OCI-M2 (cell line): ENCODE measurements around the gene SYNE1.

ENCODE experiments used
- DNase-seq: peaks from one replicate; lab custom pipeline; 2025; ENCODE audit not compliant: unreplicated experiment; lab: John Stamatoyannopoulos, UW

The SYNE1 gene

DNA sequence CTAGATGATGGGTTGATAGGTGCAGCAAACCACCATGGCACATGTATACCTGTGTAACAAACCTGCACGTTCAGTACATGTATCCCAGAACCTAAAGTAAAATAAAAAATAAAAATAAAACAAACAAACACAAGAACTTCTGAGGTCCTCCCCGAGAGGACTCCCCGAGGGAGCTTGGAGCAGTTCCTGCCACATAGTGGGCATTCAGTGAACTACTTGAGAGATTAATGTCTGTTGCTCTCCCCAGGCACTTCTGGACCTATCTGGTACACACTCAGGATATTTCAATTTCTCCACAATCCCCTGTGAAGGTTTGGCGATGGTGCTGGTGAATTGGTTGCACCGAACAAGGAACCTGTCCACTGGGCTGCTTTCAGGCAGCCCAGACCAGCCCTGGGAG, 518.5 kb downstream of the SYNE1 start:
- no peak for DNase-seq

DNA sequence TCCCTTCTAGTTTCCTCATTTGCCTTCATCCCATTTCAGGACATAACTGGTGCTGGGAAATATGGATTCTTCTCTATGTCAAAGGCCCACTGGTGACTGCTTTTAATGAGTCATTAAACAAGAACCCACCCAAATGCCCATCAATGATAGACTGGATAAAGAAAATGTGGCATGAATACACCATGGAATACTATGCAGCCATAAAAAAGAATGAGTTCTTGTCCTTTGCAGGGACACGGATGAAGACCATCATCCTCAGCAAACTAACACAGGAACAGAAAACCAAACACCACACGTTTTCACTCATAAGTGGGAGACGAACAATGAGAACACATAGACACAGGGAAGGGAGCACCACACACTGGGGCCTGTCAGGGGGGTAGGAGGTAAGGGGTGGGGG, 518.9 kb downstream of the SYNE1 start:
- DNase-seq = no peak

DNA sequence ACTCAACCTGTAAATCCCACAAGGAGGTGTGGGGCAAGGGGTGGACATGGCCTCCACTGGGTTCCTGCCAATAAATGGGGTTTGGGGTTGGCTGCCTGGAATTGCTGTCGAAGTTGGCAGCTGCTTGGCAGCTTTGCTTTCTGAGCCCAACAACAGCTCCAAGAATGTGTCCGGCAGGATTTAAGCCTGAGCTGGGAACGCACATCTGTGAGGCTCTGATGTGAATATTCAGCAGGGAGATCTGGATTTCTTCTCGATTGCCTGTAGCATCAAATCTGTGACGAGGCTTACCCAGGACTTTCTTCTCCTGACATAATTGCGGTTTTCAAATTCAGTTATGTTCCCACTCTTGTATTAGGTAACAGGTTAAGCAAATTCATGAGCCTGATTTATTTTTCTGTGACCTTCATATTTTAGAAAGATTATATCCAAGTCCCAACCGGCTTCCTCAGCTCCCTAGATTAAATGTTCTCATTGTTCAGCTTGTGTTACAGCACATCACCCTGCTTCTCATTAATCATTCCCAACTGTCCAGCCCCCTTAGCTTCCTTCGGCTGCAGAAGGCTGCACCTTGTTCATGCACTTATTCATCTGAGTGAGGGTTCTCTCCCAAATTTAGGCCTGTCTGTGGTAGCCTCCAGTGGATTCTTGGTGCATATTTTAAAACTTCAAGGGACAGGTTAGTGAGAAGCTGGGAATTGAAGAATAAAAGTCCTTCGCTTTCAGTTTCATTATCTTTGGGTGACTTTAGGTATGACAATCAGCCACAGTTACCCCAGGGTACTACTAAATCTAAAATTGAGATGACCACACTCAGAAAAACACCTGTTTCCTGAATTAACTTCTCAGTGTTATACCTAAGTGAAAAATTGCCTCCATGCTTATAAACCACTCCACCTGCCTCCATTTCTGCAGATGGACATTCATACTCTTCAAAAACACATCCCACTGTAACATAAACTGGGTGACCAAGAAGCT, 519.7 kb downstream of the SYNE1 start:
- no peak for DNase-seq

DNA sequence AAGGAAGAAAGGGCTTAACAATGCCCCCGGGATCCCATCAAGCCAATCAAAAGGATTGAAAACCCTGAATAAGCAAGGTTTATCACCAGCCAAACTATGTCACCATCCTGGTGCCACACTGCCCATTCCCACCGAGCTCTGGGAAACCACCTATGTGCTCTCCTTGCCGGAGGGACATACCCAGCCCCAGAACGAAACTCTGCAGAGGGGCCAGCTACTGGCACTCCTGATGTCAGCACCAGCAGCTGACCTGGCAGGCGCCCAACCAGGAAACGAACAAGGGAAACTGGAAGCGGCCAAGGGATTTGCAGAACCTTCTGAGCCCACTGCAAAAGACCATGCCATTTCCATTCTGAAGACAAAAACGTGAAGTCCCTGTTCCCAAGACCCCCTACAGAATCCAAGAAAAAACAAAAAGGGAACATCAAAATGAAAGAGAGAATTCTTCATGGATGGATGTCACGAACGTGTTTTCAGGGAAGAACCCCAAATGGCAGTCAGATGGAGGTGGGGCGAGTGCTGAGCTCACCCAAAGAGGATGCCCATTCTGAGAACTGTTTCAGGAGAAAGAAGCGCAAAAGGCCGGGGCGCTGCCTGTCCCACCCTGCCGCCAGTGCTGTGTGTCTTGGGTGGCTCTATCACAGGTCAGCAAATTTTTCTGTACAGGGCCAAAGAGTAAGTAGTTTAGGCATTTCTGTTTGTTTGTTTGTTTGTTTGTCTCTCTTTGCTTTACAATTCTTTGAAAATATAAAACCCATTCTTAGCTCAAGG, 524.5 kb downstream of the SYNE1 start:
- no peak for DNase-seq

DNA sequence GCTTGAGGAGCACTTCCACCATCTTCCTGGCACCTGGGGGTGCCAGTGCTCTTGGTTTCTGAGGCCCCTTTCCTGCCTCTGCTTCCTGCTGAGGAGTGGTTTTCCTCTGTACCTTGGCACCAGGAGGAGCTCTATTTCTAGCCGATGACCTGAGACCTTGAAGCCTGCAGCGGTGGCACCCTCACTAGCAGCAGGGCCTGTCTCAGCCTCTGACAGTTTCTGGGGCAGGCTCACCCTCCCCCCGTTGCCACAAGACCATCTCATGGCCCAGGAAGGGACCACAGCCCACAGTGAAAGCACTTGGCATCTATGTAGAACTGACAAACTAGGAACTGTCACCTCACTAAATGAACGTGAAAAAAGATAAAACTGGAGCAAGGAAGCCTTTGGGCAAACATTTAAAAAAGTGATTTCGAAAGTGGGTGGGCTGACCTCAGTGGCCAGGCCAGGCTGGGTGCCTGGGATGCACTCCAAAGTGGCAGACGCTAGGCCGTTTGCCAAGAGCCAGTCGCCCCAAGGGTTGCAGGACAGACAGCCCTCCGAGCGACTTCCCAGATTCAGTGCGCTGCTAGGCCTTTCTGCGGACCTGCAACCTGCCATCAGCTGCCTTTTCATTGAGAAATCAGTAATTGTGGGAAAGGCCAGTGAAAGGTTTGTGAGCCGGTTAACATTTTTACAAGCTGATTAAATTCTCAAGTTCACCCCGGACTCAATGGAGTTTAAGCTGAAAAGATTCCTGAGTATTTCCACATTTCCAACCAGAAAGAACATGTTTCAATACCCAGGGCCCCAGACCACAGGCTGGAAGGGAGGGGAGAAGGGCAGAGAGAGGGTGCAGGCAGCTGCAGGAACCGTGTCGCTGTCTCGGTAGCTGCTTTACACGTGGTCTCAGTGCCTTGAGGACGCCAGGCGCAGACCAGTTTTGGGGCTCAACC, 526.0 kb downstream of the SYNE1 start:
- DNase-seq = no peak

DNA sequence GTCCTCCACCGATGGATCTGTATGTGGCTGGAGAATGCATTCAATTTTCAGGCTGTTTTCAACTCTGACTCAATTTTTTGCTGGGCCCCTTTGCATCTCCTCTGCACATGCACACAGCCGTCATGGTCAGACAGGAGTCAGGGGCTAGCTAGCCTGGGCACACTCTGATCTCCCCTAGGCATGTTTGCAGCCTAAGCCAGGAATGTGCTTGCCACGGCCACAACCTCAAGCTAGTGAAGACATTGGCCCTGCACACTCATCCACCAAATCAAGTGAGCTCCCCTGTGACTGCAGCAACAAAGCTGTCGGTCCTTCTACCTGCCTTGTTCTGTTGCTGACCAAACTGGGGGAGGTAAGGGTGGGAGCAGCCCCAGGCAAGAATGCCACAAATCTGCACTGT, 529.2 kb downstream of the SYNE1 start:
- no peak for DNase-seq

DNA sequence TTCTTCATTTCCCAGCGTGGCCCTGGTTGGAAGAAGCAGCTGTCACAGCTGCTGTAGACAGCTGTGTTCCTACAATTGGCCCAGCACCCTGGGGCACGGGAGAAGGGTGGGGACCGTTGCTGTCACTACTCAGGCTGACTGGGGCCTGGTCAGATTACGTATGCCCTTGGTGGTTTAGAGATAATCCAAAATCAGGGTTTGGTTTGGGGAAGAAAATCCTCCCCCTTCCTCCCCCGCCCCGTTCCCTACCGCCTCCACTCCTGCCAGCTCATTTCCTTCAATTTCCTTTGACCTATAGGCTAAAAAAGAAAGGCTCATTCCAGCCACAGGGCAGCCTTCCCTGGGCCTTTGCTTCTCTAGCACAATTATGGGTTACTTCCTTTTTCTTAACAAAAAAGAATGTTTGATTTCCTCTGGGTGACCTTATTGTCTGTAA, 537.0 kb downstream of the SYNE1 start:
- no peak for DNase-seq

DNA sequence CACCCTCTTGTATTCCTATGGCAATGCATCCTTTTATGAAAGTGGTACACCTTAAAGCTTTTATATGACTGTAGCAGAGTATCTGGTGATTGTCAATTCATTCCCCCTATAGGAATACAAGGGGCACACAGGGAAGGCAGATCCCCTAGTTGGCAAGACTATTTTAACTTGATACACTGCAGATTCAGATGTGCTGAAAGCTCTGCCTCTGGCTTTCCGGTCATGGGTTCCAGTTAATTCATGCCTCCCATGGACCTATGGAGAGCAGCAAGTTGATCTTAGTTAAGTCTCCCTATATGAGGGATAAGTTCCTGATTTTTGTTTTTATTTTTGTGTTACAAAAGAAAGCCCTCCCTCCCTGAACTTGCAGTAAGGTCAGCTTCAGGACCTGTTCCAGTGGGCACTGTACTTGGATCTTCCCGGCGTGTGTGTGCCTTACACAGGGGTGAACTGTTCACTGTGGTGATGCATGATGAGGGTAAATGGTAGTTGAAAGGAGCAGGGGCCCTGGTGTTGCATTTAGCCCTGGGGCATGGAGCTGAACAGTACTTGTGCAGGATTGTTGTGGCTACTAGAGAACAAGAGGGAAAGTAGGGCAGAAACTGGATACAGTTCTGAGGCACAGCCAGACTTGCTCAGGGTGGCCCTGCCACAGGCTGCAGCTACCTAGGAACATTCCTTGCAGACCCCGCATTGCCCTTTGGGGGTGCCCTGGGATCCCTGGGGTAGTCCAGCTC, 537.5 kb downstream of the SYNE1 start:
- DNase-seq = no peak

DNA sequence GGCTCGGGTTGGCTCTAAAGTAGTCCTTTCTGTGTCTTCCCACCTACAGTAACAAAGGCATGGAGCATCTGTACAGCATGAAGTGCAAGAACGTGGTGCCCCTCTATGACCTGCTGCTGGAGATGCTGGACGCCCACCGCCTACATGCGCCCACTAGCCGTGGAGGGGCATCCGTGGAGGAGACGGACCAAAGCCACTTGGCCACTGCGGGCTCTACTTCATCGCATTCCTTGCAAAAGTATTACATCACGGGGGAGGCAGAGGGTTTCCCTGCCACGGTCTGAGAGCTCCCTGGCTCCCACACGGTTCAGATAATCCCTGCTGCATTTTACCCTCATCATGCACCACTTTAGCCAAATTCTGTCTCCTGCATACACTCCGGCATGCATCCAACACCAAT, 538.5 kb downstream of the SYNE1 start:
- DNase-seq = no peak

DNA sequence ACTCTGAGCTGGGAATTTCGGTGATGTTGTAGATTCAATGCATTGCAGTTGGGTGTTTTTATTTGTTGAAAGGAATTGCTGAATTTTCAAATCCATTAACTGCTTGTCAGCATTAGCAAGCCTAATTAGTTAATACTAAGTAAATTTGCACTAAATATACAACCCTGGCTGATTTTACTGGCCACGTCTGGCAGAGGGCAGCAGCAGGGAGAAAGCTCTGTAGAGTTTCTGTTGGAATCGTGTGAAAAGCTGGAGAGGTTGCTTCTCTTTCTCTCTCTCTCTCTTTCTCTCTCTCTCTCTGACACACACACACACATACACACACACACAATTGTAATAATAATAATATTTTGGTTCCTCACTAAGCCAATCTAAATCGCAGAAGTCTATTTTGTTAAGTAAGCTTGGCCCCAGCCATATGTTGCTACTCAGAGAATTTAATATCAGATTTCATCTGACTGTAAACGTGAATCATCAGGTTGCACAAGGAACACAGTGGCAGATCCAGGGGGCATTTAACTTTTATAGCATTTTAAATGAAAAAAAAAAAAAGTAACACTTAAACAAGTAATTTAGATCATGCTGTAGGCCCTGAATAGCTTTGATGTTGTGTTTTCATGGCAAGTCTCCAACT, 540.2 kb downstream of the SYNE1 start:
- no peak for DNase-seq

DNA sequence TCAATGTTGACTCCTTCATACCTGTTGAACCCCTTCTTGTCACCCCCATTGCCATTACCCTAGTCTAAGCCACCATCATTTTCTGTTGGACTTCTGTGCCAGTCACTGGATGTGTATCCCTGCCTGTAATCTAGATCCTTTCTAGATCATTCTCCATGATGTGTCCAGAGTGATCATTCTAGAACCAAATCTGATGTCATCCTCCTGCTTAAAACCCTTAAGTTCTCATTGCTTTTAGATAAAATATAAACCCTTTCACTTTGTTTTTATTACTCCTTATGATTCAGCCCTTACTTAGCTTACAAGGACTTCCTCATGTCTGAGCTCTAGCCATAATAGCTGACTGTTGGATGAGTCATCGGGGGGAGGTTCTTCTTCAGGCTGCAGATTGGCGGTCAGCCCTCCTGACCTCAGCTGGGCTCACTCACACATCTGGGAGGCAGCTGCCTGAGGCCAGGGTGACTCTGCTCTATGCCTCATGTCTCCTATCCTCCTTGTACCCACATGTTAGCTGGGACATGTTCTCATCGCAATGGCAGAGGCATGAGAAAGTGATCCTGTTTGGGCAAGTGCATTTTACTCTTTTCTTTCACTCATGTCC, 542.1 kb downstream of the SYNE1 start:
- peak; percentile 13 for DNase-seq

DNA sequence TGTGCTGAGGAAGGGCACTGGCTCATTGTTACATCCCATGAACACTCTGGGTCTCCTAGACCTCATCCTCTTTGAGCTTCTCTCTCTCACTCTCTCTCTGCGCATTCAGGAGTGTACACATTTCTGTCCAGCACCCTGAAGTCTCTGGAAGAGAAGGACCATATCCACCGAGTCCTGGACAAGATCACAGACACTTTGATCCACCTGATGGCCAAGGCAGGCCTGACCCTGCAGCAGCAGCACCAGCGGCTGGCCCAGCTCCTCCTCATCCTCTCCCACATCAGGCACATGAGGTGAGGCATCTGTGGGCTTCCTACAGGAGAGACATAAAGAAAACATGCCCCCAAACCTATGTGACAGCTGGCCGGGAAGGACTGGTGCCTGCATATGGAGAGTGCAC, 542.9 kb downstream of the SYNE1 start:
- DNase-seq = no peak

DNA sequence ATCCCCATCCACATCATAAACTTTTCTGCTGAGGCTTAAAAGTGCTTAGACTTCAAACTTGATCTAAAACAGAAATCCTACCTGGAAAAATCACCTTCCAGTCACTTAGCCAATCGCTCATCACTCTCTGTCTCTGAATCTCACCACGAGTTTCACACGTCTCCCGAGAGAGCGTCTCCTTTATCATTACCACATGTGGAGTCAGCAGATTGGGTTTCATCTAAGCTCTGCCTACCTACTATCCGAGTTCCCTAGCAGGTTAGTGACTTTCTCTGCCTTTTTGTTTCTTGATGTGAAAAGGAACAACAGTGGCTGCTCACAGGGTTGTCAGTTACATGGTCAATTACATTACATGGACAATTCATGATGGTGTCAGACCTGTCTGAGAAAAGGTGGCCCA, 543.5 kb downstream of the SYNE1 start:
- DNase-seq = no peak

DNA sequence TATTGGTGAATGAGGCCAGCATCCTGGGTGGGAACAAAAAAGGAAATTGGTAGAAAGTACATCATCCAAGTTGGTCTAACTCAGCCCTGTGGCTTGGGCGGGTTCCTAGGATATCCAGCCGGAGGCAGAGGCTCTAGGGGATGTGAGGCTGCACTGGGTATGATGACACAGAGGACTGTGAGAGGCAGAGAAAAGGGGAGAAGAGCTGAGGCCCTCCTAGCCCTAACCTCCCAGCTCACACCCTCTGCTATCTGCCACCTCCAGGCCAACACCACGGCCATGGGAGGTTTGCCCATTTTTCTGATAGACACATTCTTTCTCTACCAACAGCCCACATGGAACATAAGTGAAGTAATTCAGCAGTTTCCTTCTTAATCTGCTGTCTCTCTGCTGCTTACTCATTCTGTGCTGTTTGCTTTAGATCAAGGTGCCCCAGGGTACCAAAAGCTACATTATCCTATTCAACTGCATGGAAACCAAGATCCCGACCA, 545.3 kb downstream of the SYNE1 start:
- no peak for DNase-seq

DNA sequence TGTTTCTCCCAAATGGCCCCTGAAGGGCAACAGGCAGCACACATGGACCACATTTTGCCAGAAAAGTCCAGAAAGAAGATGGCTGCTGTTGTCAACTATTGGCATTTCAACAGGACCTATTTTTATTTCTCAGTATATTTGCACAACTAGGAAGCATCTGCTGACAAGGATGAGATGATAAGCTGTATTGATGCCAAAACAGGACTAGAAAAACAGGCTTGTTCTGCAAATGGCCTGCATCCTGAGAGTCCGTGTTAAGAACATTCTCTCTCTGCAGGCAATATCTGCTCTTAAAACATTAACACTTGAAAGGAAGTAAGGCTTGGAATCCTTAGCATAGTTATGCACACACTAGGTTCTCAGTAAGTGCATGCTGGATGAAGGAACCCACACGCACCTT, 546.0 kb downstream of the SYNE1 start:
- DNase-seq = no peak

DNA sequence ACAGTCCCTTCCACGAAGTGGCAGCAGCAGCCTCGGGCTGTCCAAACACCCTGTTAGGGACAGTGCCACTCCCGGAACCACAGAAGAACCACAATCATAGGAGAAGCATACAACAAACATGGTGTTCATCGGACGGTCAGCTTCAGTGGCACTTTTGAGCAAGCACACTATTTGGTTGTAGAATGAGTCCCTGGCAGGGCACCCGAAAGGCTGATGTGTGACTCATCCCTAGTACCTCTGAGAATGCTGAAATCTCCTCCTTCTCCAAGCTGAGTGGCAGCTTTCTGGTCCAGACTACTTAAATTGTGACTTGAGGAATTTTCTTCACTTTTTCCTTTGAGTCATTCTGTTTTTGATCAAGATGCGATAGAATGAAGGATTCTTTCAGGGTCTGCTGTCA, 547.2 kb downstream of the SYNE1 start:
- no peak for DNase-seq

DNA sequence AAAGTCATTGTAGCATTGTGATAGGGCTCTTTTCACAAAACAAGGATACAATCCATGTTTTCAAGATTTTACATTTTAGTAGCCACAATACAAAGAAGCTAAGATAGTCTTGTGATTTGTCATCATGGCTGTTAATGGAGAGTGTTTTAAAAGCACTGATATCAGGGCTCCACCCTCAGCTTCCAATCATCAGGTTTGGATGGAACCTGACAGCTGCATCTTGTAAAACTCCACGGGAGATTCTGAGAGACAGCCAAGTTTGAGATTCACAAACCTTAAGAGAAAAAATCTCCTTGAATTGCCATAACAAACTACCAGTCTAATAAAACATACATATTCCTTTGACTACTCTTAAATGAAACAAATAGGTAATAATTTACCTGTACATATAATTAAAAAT, 549.5 kb downstream of the SYNE1 start:
- DNase-seq = no peak

DNA sequence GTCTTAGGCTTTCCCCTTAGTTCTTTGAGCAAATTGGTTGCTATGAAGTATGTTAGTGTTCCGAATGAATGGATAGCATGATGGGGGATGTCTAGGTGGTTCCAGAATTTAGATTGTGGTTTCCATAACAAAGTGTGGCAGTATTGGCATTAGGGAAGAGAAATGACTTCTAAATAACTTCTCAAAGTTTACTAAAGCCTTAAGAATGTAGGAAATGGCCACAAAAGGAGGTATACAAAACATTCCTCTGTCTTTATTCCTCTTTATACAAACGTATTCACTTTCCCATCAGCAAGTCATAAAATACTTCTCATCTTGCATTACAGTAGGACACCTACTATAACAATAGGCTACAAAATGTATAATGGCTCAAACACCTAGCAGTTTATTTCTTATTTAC, 550.1 kb downstream of the SYNE1 start:
- no peak for DNase-seq

DNA sequence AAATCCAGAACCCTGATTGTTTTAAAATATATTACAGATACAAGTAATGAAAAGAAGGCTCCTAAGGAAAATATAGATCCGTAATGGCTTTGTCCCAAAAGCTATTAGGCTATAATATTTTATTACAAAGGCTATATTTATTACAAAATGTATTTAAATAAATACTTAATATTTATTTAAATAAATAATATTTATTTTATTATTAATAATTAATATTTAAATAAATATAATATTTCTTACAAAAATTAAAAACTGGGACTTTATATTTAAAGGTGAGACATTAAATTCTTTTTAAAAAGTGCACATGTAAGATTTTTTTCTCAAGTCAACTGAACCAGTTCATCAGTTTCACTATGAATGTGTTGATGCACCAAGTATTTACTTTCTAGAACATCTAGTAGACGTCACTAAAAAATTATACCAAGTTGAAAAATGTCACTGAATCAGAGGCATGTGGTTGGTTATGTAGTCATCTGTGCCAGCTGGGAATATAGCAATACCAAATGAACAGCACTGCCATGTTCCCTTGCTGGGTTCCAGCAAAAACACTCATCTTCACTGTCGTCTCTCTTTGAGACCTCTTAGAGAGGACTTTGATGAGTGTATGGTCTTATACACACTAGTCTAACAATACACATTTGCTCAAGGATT, 550.8 kb downstream of the SYNE1 start:
- DNase-seq = no peak
